Sigmoid colon (tissue), 7 donors: ENCODE results near the gene TEDC2. TPM values are rescaled to one million over a fixed set of nuclear protein-coding genes. Genes with fewer than 3 reads are reported as not detected.

Experiments used
- DNase-seq: peaks from one replicate; pipeline ENCODE4 v3.0.0-alpha.2; 2019
- H3K27ac ChIP-seq, 4 donors: fragments of 200-600 bp; sonication (generic); one replicate each; pipeline ENCODE4 v1.5.1; 2016 to 2019; ENCODE audit warnings: mild to moderate bottlenecking in 1 of 4
- H3K27me3 ChIP-seq, 3 donors: fragments of 200-600 bp; sonication (generic); one replicate each; pipeline ENCODE4 v1.5.1; 2019; ENCODE audit warnings: mild to moderate bottlenecking in 1 of 3
- H3K36me3 ChIP-seq, 4 donors: fragments of 200-600 bp; sonication (generic); one replicate each; pipeline ENCODE4 v1.5.1; 2016 to 2019
- H3K4me1 ChIP-seq, 4 donors: fragments of 200-600 bp; sonication (generic); one replicate each; pipeline ENCODE4 v1.5.1; 2017 to 2019
- H3K4me3 ChIP-seq, 4 donors: fragments of 200-600 bp; sonication (generic); one replicate each; pipeline ENCODE4 v1.5.1; 2017 to 2019; ENCODE audit warnings: mild to moderate bottlenecking in 2 of 4, moderate library complexity in 1 of 4
- H3K9me3 ChIP-seq, 4 donors: fragments of 200-600 bp in 3 of 4; sonication (generic) in 3 of 4; one replicate each; pipeline versions ENCODE4 v1.5.1 to v1.6.1; 2013 to 2019
- EP300 ChIP-seq, 4 donors: sonication (generic); formaldehyde crosslinking; IDR thresholded peaks; one replicate each; pipeline ENCODE4 v1.6.1; 2017; ENCODE audit warnings: antibody characterized with exemption in 4 of 4
- POLR2A ChIP-seq, 2 donors: fragments of 450-650 bp; IDR thresholded peaks; one replicate each; pipeline ENCODE4 v1.6.1; 2016; ENCODE audit warnings: antibody characterized with exemption in 2 of 2, mild to moderate bottlenecking in 2 of 2, moderate library complexity in 2 of 2
- POLR2AphosphoS5 ChIP-seq, 4 donors: sonication (generic); formaldehyde crosslinking; IDR thresholded peaks; one replicate each; pipeline ENCODE4 v1.6.1; 2017; ENCODE audit warnings: antibody characterized with exemption in 4 of 4
- WGBS, 2 donors: extraction: QIAGEN DNeasy Blood & Tissue Kit; methylation state at CpG; one replicate each; pipeline ENCODE4 v1.1.7; 2013; 5-methylcytosine and 5-hydroxymethylcytosine counted together
- intact Hi-C: fragments of 100-400 bp; cut with DNase I; formaldehyde crosslinking; loops from one replicate; pipeline ENCODE4 v1.15.1; 2023
- polyA plus RNA-seq, 3 donors: library from polyadenylated mRNA; stranded (reverse); fragments of 200-250 nt; gene quantifications; one replicate each; pipeline ENCODE4 v1.2.3, GENCODE V29; 2013
- total RNA-seq, 4 donors: library from RNA; depleted of rRNA; stranded (reverse); fragments of >200 nt; gene quantifications; one replicate each; pipeline ENCODE4 v1.1.0, GENCODE V29; 2016
- TF ChIP-seq, protein P1 (sequence below), 4 experiments: fragments of 450-650 bp in 3 of 4; fragments of 200-600 bp in 1 of 4; IDR thresholded peaks; one replicate each; pipeline ENCODE4 v1.5.1; 2016 to 2019; ENCODE audit warnings: antibody characterized with exemption in 4 of 4, mild to moderate bottlenecking in 3 of 4, moderate library complexity in 2 of 4
- donor health status: healthy with polysubstance abuse.
- donor health status: Bipolar disorder and iron deficiency.
- donor health status: healthy.

TEDC2 gene
- total and polyA plus RNA-seq, 7 donors: 0.60 to 10.6 (median 5.3) TPM; not detected in 3

DNA sequence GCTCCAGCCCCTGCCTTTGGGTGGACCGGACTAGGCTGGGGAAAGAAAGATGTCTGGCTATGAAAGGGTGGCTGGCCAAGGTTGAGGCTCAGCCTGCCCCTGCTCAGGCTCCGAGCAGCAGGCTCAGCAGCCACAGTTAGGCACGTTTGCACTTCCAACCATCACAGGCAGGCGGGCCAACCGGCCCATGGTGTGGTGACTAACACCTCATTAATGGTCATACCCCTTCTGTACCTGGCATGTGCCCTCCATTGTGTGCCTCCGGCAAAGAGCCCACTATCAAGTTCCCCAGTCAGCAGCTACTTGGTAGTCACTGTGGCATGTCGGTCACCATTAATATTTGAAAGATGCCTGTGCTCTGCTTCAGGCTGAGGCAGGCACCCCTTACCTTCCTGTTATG lies 21.8 kb downstream of the TEDC2 start:
- no peak for DNase-seq
- intact Hi-C loops: loop anchor here (5.0 kb wide), 1 partner anchor 54 kb away; the partner anchor contains the start of gene CCNF
- peak overlapping the region in 2 of 4 donors; percentile 86 to 91 for H3K27ac ChIP-seq
- no peak overlapping the region for H3K4me3 ChIP-seq
- 73 to 83% methylated on average over 7 of the region's 7 CpGs for WGBS, 2 donors
- H3K36me3 ChIP-seq: no peaks in the 10 kb centered on the region
- H3K27me3 ChIP-seq: no peaks in the 10 kb centered on the region
- no peak for TF ChIP-seq EP300 (IDR thresholded peaks at IDR 0.05)
- TF ChIP-seq, protein P1, sequence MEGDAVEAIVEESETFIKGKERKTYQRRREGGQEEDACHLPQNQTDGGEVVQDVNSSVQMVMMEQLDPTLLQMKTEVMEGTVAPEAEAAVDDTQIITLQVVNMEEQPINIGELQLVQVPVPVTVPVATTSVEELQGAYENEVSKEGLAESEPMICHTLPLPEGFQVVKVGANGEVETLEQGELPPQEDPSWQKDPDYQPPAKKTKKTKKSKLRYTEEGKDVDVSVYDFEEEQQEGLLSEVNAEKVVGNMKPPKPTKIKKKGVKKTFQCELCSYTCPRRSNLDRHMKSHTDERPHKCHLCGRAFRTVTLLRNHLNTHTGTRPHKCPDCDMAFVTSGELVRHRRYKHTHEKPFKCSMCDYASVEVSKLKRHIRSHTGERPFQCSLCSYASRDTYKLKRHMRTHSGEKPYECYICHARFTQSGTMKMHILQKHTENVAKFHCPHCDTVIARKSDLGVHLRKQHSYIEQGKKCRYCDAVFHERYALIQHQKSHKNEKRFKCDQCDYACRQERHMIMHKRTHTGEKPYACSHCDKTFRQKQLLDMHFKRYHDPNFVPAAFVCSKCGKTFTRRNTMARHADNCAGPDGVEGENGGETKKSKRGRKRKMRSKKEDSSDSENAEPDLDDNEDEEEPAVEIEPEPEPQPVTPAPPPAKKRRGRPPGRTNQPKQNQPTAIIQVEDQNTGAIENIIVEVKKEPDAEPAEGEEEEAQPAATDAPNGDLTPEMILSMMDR (IDR thresholded peaks at IDR 0.05): no peak
- TF ChIP-seq POLR2AphosphoS5 (IDR thresholded peaks at IDR 0.05): no peak
- no peak for TF ChIP-seq POLR2A (IDR thresholded peaks at IDR 0.05)
- H3K4me1 ChIP-seq: peaks cover 0 to 30% (median 26%) of the 10 kb centered on the region in 4 donors
- no peaks in the 10 kb centered on the region for H3K9me3 ChIP-seq

DNA sequence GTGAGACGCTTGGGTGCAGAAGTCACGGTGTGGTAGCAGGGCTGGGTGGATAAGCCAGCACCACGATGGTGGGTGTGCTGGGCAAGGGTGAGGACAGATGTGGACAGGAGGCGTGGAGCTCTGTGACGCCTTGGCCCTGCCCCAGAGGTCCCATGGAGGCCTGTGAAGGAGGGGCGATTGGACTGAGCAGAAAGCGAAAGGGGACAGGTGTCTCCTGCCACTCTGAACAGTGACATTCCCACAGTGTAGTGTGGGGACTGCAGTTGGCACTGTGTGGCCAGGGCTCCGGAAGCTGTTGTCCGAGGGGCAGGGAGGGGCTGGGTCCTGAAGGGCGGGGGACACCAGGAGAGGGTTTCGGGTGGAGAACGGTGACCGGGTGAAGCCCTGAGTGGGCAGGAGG lies 22.3 kb downstream of the TEDC2 start:
- Histone ChIP-seq H3K4me3 (peak overlapping the region in 3 of 4 donors; percentile 36 to 41 (median 40)), H3K27me3 (no peaks in the 10 kb centered on the region), H3K36me3 (no peaks in the 10 kb centered on the region), H3K27ac (peak overlapping the region; percentile 83 to 91 (median 84)), H3K4me1 (peaks cover 0 to 30% (median 26%) of the 10 kb centered on the region in 4 donors), H3K9me3 (no peaks in the 10 kb centered on the region)
- 79 to 80% methylated on average over 13 of the region's 13 CpGs for WGBS, 2 donors
- DNase-seq: no peak
- intact Hi-C loops: loop anchor here (5.0 kb wide), 1 partner anchor 55 kb away; the partner anchor contains the start of gene CCNF
- no peak for TF ChIP-seq EP300 (IDR thresholded peaks at IDR 0.05)

DNA sequence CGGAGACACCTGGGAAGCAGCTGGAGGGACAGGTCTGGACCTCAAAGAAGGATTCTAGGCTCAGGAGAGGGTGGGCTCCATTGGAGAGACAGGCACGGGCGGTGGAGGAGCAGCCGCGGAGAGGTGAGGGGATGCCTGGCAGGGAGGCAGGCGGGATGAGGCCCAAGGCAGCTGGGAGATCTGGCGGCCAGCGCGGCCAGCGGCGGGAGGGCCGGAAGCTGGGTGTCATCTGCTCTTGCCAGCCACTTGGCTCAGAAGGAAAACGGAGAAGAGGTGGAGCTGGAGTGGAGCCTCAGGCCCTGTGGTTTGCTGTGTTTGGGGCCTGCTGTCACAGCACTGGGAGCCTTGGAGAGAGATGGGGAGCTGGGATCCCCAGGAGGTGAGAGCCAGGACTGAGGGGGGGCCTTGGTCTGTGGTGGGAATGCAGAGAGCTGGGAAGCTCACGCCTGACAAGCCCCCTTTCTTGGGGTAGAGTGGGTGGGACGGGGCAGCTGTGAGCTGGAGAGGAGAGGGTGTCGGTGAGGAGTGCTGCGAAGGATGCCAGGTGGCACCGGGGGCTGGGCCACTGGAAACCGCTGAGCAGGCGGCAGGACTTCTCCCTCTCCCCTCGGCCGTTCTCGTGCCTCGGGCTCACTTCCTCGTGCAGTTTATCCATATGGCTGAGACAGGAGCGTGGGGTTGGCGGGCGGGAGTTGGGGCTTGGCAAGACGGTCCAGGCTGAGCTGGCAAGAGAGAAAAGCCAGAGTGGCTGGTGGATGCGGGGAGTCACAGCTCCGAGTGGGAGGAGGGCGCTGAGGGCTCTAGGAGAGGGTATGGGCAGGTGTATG lies 23.0 kb downstream of the TEDC2 start:
- no peak for TF ChIP-seq EP300 (IDR thresholded peaks at IDR 0.05)
- TF ChIP-seq, protein P1 (IDR thresholded peaks at IDR 0.05): no peak
- peak; percentile 29 to 66 (median 46) for TF ChIP-seq POLR2AphosphoS5 (IDR thresholded peaks at IDR 0.05)
- TF ChIP-seq POLR2A (IDR thresholded peaks at IDR 0.05): no peak
- H3K36me3 ChIP-seq: no peaks in the 10 kb centered on the region
- H3K4me1 ChIP-seq: peaks cover 0 to 30% (median 26%) of the 10 kb centered on the region in 4 donors
- H3K9me3 ChIP-seq: no peaks in the 10 kb centered on the region
- H3K27me3 ChIP-seq: no peaks in the 10 kb centered on the region
- WGBS, 2 donors: 69 to 82% methylated on average over 32 of the region's 32 CpGs
- intact Hi-C loops: loop anchor here (5.0 kb wide), 1 partner anchor 56 kb away; the partner anchor contains the start of gene CCNF
- peak overlapping the region in 3 of 4 donors; percentile 36 to 41 (median 40) for H3K4me3 ChIP-seq
- DNase-seq: peak; percentile 93
- H3K27ac ChIP-seq: peak overlapping the region; percentile 83 to 91 (median 84)

DNA sequence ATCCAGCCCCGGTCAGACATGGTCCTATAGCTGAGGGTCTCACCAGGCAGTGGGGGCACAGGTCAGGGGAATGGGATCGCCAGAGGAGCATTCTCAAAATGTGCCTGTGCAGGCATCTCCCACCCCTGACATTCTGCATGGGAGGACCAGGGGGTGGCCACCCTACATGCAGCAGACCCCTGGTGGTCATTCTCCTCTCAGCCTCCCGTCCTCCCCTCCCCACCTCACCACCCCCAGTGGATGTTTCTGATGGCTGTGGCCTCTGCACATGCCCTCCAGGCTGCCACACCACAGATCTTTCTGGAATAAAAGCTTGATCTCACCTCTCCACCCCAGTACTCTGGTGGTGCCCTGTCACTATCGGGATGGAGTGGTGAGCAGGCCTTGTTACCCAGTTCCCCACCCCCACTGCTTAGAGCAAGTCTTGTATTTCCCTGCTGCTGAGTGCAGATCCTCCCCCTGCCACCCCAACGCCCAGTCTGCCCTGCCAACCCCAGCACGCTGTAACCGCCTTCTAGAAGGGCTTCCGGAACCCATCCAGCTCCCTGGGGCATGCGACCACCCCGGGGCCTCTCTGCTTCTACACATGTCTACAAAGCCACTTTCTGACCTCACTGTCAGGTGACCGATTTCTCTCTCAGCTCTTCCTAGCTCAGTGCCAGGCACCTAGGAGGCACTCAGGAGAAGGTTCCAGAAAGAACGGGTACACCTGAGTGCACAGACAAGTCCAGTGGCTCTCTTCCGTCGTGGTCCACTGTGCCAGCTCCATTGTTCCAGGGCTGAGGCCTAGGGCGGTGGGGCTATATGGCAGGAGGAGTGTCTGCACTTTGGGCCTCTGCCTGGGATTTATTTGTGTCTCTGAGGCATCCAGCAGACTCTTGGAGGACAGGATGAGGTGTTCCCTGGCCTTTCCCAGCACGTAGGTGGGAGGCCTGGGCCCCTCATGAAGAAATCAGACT lies 24.3 kb downstream of the TEDC2 start:
- Histone ChIP-seq H3K27ac (peak overlapping the region; percentile 83 to 91 (median 84)), H3K4me3 (peak overlapping the region in 1 of 4 donors; percentile 41), H3K27me3 (no peaks in the 10 kb centered on the region), H3K9me3 (no peaks in the 10 kb centered on the region), H3K4me1 (peaks cover 0 to 30% (median 26%) of the 10 kb centered on the region in 4 donors), H3K36me3 (no peaks in the 10 kb centered on the region)
- 91 to 92% methylated on average over 16 of the region's 16 CpGs for WGBS, 2 donors
- TF ChIP-seq, protein P1 (IDR thresholded peaks at IDR 0.05): no peak
- TF ChIP-seq EP300 (IDR thresholded peaks at IDR 0.05): no peak
- no peak for DNase-seq
- intact Hi-C loops: loop anchor here (5.0 kb wide), 1 partner anchor 57 kb away; the partner anchor contains the start of gene CCNF
